Testis (tissue), 2 donors: Measurements from ENCODE around the gene C16orf86.

Experiments
- CTCF ChIP-seq, 3 experiments: fragments of 450-650 bp in 2 of 3; fragments of 200-600 bp in 1 of 3; sonication (generic) in 1 of 3; IDR thresholded peaks; one replicate each; pipeline ENCODE4 v1.5.1; 2016 to 2019; ENCODE audit warnings: antibody characterized with exemption in 3 of 3, mild to moderate bottlenecking in 2 of 3, moderate library complexity in 1 of 3
- POLR2A ChIP-seq: fragments of 450-650 bp; IDR thresholded peaks from one replicate; pipeline ENCODE4 v1.6.1; 2017; ENCODE audit warnings: antibody characterized with exemption, mild to moderate bottlenecking, moderate library complexity

- TF ChIP-seq CTCF (IDR thresholded peaks at IDR 0.05) = no peak
- no peak for TF ChIP-seq POLR2A
Observed at GRCh38 chr16:67710607-67711006, 44.0 kb downstream of the C16orf86 start.
